Right ventricle myocardium superior (tissue), 1 donor: Measurements from ENCODE around the gene CCR6. TPM values are rescaled to one million over a fixed set of nuclear protein-coding genes. Genes with fewer than 3 reads are reported as not detected.
"Not testable (repeated sequence)": the region's sequence is repeated elsewhere in the genome, so short reads cannot be mapped to it uniquely, and the experiment has no call there.

Source experiments
- ATAC-seq: fragments of 200-7000 bp; cut with Tn5 transposase; one replicate; pipeline ENCODE4 v1.9.1; 2020; ENCODE audit warnings: mild to moderate bottlenecking; ENCODE audit not compliant: poor library complexity
- DNase-seq: peaks from one replicate; pipeline ENCODE4 v3.0.0-alpha.2; 2020
- intact Hi-C: fragments of 100-400 bp; cut with DNase I; formaldehyde crosslinking; loops from one replicate; pipeline ENCODE4 v1.11.2; 2022
- total RNA-seq: library from RNA; stranded (reverse); fragmentation: NEBNext Ultra II Directional; extraction: Animal tissue kit (Norgen Biotek cat#: 25700); gene quantifications from one replicate; pipeline ENCODE4 v1.2.1, GENCODE V29; 2021
- donor health status: DM: no; HTN: yes; CAD: no; lungs with severe emphysema.

CCR6 gene
- total RNA-seq, 1 donor from 2014 or later: not detected

- intact Hi-C loops: no loop called here
- no peak for ATAC-seq
Observed at GRCh38 chr6:167154291-167154690, 31.4 kb downstream of the CCR6 start.

GRCh38 chr6:167154895-167155294, 32.0 kb downstream of the CCR6 start:
- intact Hi-C loops: no loop called here
- DNase-seq (no peak), ATAC-seq (no peak)

More at GRCh38 chr6:167154291-167154690, 31.4 kb downstream of the CCR6 start:
- no peak for DNase-seq

GRCh38 chr6:167157414-167157813, 34.5 kb downstream of the CCR6 start:
- intact Hi-C loops: no loop called here
- no peak for DNase-seq
- no peak for ATAC-seq

- ATAC-seq (no peak), DNase-seq (no peak)
- intact Hi-C loops: no loop called here
Observed at GRCh38 chr6:167157863-167158262, 35.0 kb downstream of the CCR6 start, which contains the start of gene GPR31. GPR31 (minus strand) TSS chr6:167157980; CDS start chr6:167157831, 149 bp downstream.

- no peak for ATAC-seq
- intact Hi-C loops: no loop called here
- DNase-seq: no peak
Observed at GRCh38 chr6:167161851-167162467, 39.1 kb downstream of the CCR6 start.

GRCh38 chr6:167162591-167162990, 39.7 kb downstream of the CCR6 start:
- ATAC-seq: no peak
- intact Hi-C loops: no loop called here
- DNase-seq: no peak

- ATAC-seq: no peak
- intact Hi-C loops: no loop called here
- DNase-seq: no peak
Observed at GRCh38 chr6:167163476-167164011, 40.6 kb downstream of the CCR6 start.

- no peak for DNase-seq
- intact Hi-C loops: no loop called here
- no peak for ATAC-seq
Observed at GRCh38 chr6:167164261-167164660, 41.4 kb downstream of the CCR6 start.

GRCh38 chr6:167165858-167166471, 43.1 kb downstream of the CCR6 start:
- ATAC-seq (no peak), DNase-seq (no peak)
- intact Hi-C loops: no loop called here

GRCh38 chr6:167167699-167168098, 44.8 kb downstream of the CCR6 start:
- intact Hi-C loops, ATAC-seq, DNase-seq: not testable (repeated sequence)

- intact Hi-C loops, DNase-seq, ATAC-seq: not testable (repeated sequence)
Observed at GRCh38 chr6:167168296-167168695, 45.4 kb downstream of the CCR6 start.

- intact Hi-C loops, DNase-seq, ATAC-seq: not testable (repeated sequence)
Observed at GRCh38 chr6:167169867-167170266, 47.0 kb downstream of the CCR6 start.

GRCh38 chr6:167171300-167171699, 48.4 kb downstream of the CCR6 start:
- DNase-seq, ATAC-seq, intact Hi-C loops: not testable (repeated sequence)

- ATAC-seq, intact Hi-C loops: not testable (repeated sequence)
Observed at GRCh38 chr6:167172011-167172410, 49.1 kb downstream of the CCR6 start.

GRCh38 chr6:167177271-167177670, 54.4 kb downstream of the CCR6 start:
- intact Hi-C loops, ATAC-seq, DNase-seq: not testable (repeated sequence)

More at GRCh38 chr6:167172011-167172410, 49.1 kb downstream of the CCR6 start:
- DNase-seq: not testable (repeated sequence)

- ATAC-seq, DNase-seq, intact Hi-C loops: not testable (repeated sequence)
Observed at GRCh38 chr6:167178896-167179655, 56.2 kb downstream of the CCR6 start.

GRCh38 chr6:167180086-167180485, 57.2 kb downstream of the CCR6 start:
- DNase-seq, intact Hi-C loops, ATAC-seq: not testable (repeated sequence)

GRCh38 chr6:167181351-167181750, 58.5 kb downstream of the CCR6 start:
- ATAC-seq, intact Hi-C loops, DNase-seq: not testable (repeated sequence)

- intact Hi-C loops, DNase-seq: not testable (repeated sequence)
- peak; percentile 72 for ATAC-seq
Observed at GRCh38 chr6:167182913-167183314, 60.0 kb downstream of the CCR6 start.
